HepG2 (cell line): Measurements from ENCODE around the gene KRTAP5-6. TPM values are rescaled to one million over a fixed set of nuclear protein-coding genes. Genes with fewer than 3 reads are reported as not detected.
A peak's percentile ranks its signal among the peaks of the same experiment; 100 is the strongest.

Experiments used
- CSRNP2 ChIP-seq: sonication (generic); formaldehyde crosslinking; conservative IDR thresholded peaks from 2 replicates; pipeline ENCODE4 v1.8.0; 2022; ENCODE audit warnings: low read depth, missing genetic modification reagents
- PRDM4 ChIP-seq: sonication (generic); formaldehyde crosslinking; IDR thresholded peaks from 2 replicates; pipeline ENCODE4 v1.9.0; 2021; ENCODE audit warnings: missing genetic modification reagents, borderline replicate concordance
- TBX2 ChIP-seq: sonication (generic); formaldehyde crosslinking; IDR thresholded peaks from 2 replicates; pipeline ENCODE4 v1.5.0; 2020; ENCODE audit warnings: missing genetic modification reagents, mild to moderate bottlenecking, borderline replicate concordance
- UBTF ChIP-seq: sonication (generic); formaldehyde crosslinking; IDR thresholded peaks from 2 replicates; pipeline ENCODE4 v1.4.0; 2020; ENCODE audit warnings: mild to moderate bottlenecking, missing genetic modification reagents
- ZNF530 ChIP-seq: sonication (generic); formaldehyde crosslinking; IDR thresholded peaks from 2 replicates; pipeline ENCODE4 v1.5.0; 2020; ENCODE audit warnings: low read depth, mild to moderate bottlenecking, missing genetic modification reagents
- polyA plus RNA-seq, 8 experiments: library from polyadenylated mRNA; depleted of rRNA in 3 of 8; stranded (reverse) in 7 of 8; unstranded in 1 of 8; fragments of >200 nt; fragmentation: Illumina TruSeq in 4 of 8; extraction: Trizol in 4 of 8; gene quantifications; 2 replicates each; pipeline versions ENCODE4 v1.2.1 to v1.2.3, GENCODE V29; 2011 to 2016; ENCODE audit warnings: low read depth in 4 of 8, missing spikeins in 1 of 8, mixed read lengths in 1 of 8; ENCODE audit not compliant: insufficient read depth in 1 of 8
- total RNA-seq, 5 experiments: library from RNA; depleted of rRNA; stranded (reverse); fragments of >200 nt; fragmentation: Illumina TruSeq; extraction: Trizol; gene quantifications; 2 replicates each; pipeline ENCODE4 v1.2.3, GENCODE V29; 2016; ENCODE audit warnings: low read depth in 1 of 5
- TF ChIP-seq, protein P1 (sequence below), 2 experiments: fragments of 450-650 bp in 1 of 2; sonication (generic) in 1 of 2; formaldehyde crosslinking in 1 of 2; IDR thresholded peaks; 2 replicates each; pipeline versions ENCODE4 v1.6.1 to v1.8.0; 2016 to 2022; ENCODE audit warnings: antibody characterized with exemption in 1 of 2, mild to moderate bottlenecking in 1 of 2, missing genetic modification reagents in 1 of 2
- TF ChIP-seq, protein P2 (sequence below): sonication (generic); formaldehyde crosslinking; IDR thresholded peaks from 2 replicates; pipeline ENCODE4 v1.4.0; 2020; ENCODE audit warnings: missing genetic modification reagents
- TF ChIP-seq, protein P3 (sequence below): sonication (generic); formaldehyde crosslinking; IDR thresholded peaks from 2 replicates; pipeline ENCODE4 v1.4.0; 2020; ENCODE audit warnings: missing genetic modification reagents

The KRTAP5-6 gene
- total and polyA plus RNA-seq, 2 of the 13 experiments (the other 11 are each of a cell fraction or from before 2014, with no cell fraction given), result not detected

GRCh38 chr11:1690167-1691025, 6.6 kb upstream of the KRTAP5-6 start (continued):
- TF ChIP-seq, protein P1, sequence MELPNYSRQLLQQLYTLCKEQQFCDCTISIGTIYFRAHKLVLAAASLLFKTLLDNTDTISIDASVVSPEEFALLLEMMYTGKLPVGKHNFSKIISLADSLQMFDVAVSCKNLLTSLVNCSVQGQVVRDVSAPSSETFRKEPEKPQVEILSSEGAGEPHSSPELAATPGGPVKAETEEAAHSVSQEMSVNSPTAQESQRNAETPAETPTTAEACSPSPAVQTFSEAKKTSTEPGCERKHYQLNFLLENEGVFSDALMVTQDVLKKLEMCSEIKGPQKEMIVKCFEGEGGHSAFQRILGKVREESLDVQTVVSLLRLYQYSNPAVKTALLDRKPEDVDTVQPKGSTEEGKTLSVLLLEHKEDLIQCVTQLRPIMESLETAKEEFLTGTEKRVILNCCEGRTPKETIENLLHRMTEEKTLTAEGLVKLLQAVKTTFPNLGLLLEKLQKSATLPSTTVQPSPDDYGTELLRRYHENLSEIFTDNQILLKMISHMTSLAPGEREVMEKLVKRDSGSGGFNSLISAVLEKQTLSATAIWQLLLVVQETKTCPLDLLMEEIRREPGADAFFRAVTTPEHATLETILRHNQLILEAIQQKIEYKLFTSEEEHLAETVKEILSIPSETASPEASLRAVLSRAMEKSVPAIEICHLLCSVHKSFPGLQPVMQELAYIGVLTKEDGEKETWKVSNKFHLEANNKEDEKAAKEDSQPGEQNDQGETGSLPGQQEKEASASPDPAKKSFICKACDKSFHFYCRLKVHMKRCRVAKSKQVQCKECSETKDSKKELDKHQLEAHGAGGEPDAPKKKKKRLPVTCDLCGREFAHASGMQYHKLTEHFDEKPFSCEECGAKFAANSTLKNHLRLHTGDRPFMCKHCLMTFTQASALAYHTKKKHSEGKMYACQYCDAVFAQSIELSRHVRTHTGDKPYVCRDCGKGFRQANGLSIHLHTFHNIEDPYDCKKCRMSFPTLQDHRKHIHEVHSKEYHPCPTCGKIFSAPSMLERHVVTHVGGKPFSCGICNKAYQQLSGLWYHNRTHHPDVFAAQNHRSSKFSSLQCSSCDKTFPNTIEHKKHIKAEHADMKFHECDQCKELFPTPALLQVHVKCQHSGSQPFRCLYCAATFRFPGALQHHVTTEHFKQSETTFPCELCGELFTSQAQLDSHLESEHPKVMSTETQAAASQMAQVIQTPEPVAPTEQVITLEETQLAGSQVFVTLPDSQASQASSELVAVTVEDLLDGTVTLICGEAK (IDR thresholded peaks at IDR 0.05), result no peak
- TF ChIP-seq, protein P1 (CRISPR knock-in tag; IDR thresholded peaks at IDR 0.05), result peak; percentile 21
- TF ChIP-seq, protein P2, sequence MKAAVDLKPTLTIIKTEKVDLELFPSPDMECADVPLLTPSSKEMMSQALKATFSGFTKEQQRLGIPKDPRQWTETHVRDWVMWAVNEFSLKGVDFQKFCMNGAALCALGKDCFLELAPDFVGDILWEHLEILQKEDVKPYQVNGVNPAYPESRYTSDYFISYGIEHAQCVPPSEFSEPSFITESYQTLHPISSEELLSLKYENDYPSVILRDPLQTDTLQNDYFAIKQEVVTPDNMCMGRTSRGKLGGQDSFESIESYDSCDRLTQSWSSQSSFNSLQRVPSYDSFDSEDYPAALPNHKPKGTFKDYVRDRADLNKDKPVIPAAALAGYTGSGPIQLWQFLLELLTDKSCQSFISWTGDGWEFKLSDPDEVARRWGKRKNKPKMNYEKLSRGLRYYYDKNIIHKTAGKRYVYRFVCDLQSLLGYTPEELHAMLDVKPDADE (CRISPR knock-in tag), result 0 out of 2 replicates have a peak, but pooled peaks have one; percentile 1
- TF ChIP-seq UBTF (CRISPR knock-in tag) (0 out of 2 replicates have a peak, but pooled peaks have one; percentile 32), PRDM4 (CRISPR knock-in tag) (no peak), ZNF530 (CRISPR knock-in tag) (no peak), CSRNP2 (CRISPR knock-in tag) (0 out of 2 replicates have a peak, but pooled peaks have one; percentile 6), TBX2 (CRISPR knock-in tag) (peak; percentile 41; the same call in 1 of the 2 replicates)
- TF ChIP-seq, protein P3, sequence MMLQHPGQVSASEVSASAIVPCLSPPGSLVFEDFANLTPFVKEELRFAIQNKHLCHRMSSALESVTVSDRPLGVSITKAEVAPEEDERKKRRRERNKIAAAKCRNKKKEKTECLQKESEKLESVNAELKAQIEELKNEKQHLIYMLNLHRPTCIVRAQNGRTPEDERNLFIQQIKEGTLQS, result no peak
